Brain pericyte (primary cell): ENCODE data around the gene ITGA2.

ENCODE experiments used
- DNase-seq: peaks from one replicate; pipeline ENCODE4 v3.0.0-alpha.2; 2012; ENCODE audit warnings: low read depth, low spot score

ITGA2 gene

GRCh38 chr5:53017794-53018391, 28.7 kb downstream of the ITGA2 start:
- DNase-seq, result no peak

- DNase-seq, result no peak
Observed at GRCh38 chr5:53019320-53019719, 30.2 kb downstream of the ITGA2 start.

GRCh38 chr5:53022930-53023511, 33.9 kb downstream of the ITGA2 start:
- no peak for DNase-seq

- no peak for DNase-seq
Observed at GRCh38 chr5:53023969-53024368, 34.8 kb downstream of the ITGA2 start.

DNA sequence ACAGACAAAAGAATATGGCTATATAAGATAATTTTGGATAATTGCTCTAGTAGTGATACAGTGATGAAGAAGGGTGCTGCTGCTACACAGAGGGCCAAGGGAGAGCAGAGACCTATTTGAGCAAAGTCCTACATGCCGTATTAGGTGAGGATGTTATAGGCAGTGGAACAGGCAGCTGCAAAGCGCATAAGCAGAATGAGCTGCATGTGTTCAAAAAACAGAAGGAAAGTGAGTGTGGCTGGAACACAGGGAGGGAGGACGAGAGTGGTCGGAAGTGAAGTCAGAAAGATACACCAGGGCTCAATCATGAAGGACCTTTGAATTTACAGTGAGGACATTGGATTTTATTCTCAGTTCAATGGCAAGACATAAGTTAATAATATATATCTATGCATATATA, 35.4 kb downstream of the ITGA2 start:
- DNase-seq, result no peak

DNA sequence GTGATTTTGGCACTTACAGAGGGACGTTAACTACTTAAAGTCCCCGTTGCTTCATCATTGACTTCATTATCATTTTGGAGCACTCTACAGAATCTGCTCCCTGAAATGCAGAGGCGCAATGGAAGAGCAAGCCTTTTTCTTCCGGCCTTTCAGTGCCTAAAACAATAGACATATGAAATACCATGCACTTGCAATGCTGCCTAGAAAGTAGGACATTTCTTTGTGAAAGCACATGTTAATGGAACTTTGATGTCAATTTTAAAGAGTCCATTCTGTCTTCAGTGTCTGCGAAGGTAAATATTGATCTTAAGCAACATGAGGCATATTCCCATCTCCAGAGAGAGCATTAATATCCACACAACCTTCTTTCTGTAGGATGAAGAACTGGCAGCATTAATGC, 36.3 kb downstream of the ITGA2 start:
- DNase-seq, result no peak

DNA sequence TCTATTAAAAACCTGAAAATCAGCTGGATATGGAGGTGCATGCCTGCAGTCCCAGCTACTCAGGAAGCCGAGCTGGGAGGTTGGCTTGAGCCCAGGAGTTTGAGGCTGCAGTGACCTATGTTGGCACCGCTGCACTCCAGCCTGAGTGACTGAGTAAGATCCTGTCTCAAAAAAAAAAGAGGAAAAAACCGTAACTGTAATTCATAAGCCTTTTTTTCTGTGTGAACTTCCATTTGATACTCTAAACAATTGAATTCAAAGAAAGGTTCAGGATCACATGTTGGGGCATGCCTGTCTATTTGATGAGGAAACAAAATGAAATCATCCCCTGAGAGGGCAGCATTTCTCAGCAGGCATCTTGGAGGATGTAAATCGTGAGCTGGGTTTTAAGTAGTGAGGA, 38.8 kb downstream of the ITGA2 start:
- DNase-seq, result peak; percentile 24

- DNase-seq, result no peak
Observed at GRCh38 chr5:53029608-53030007, 40.5 kb downstream of the ITGA2 start.

GRCh38 chr5:53030893-53031292, 41.7 kb downstream of the ITGA2 start:
- no peak for DNase-seq

DNA sequence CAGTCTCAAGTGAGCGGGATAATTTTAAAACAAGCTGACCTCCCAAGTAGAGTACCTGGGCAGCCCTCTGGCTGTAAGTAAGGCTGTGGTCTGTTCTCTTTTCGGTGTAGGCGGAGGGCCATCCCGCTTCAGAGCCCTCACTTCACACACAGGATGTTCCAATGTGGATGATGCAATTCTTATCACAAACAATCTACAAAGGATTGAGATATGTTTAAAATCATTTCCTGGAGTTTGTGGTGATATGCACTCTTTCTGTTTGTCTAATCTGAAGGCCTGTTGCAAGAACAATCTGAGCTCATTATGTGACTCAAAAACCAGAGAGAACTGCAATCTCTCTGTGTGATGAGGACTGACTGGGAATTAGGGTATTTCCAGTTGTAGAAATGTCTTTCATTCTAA, 42.5 kb downstream of the ITGA2 start:
- DNase-seq, result no peak

- DNase-seq, result no peak
Observed at GRCh38 chr5:53032188-53032587, 43.0 kb downstream of the ITGA2 start.

GRCh38 chr5:53034832-53035231, 45.7 kb downstream of the ITGA2 start:
- DNase-seq, result no peak

- DNase-seq, result no peak
Observed at GRCh38 chr5:53035868-53036381, 46.8 kb downstream of the ITGA2 start.

GRCh38 chr5:53037141-53037859, 48.1 kb downstream of the ITGA2 start:
- DNase-seq, result peak; percentile 20

GRCh38 chr5:53038196-53038847, 49.2 kb downstream of the ITGA2 start:
- no peak for DNase-seq

DNA sequence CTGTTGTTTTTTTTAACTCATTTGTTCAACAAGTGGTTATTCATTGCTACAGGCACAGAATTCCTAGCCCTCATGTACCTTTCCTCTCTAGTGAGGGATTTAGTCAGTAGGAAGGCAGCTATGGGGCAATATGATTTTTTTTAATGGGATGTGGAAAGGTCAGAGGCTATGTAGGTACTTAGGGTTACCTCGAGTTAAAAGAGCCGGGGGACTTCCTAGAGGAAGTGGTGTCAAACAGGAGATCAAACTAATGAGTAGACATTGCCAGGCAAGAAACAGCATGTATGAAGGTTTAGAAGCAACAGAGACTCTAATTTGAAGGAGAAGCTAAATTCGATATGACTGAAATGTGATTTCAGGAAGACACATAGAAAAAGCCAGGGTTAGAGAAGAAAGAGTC, 50.7 kb downstream of the ITGA2 start:
- DNase-seq, result no peak

GRCh38 chr5:53041071-53041692, 52.0 kb downstream of the ITGA2 start:
- no peak for DNase-seq

GRCh38 chr5:53041740-53042139, 52.6 kb downstream of the ITGA2 start:
- DNase-seq, result no peak

- DNase-seq, result no peak
Observed at GRCh38 chr5:53045263-53045662, 56.1 kb downstream of the ITGA2 start.

GRCh38 chr5:53048248-53048647, 59.1 kb downstream of the ITGA2 start:
- DNase-seq, result no peak

DNA sequence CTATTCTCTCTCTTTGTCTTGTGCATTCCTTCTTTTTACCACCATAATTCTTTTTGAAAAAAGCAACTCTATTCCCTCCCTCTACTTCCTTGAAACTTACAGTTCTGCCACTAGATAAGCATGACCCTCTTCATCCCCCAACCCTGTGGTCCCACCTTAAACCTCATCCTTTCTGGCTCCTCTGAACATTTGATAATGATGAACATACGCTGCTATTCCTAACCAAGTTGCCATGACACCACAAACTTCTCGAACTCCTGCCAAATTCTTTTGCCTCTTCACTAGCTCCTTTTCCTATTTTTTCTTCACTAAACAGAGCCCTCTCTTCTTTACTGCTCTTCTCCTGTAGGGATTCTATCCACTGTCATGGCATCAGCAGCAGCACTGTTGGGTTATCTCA, 63.3 kb downstream of the ITGA2 start:
- no peak for DNase-seq

DNA sequence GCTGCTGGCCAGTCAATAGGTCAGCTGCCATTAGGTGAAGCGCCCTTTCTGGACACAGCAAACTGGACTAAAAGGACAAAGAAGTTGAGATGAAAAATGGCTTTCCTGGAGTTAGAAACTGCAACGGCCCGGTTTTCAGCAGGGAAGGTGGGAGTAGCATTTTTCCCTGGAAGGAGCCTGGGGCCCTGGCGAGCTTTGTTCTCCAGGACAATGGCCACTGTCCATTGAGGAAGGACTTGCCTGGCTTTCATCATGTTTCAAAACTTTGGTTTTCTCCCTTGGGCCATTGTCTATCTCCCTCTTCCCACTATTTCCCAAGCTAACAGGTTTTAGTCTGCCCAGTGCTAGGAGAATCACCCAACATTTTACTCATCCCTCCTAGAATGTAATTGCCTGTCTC, 64.2 kb downstream of the ITGA2 start:
- no peak for DNase-seq
